ENCODE measurements around the gene UAP1L1.

GRCh38 chr9:137031904-137032640, 45.2 kb upstream of the UAP1L1 start, which contains the start of gene FUT7:
- TF ChIP-seq CTCF (IDR thresholded peaks at IDR 0.05) (no peak), POLR2A (IDR thresholded peaks at IDR 0.05) (no peak)
